LoVo (cell line): ENCODE results near the gene CEP131.

Experiments
- DNase-seq: peaks from one replicate; pipeline ENCODE4 v3.0.0-alpha.2; 2016; ENCODE audit warnings: low spot score

CEP131 gene

DNA sequence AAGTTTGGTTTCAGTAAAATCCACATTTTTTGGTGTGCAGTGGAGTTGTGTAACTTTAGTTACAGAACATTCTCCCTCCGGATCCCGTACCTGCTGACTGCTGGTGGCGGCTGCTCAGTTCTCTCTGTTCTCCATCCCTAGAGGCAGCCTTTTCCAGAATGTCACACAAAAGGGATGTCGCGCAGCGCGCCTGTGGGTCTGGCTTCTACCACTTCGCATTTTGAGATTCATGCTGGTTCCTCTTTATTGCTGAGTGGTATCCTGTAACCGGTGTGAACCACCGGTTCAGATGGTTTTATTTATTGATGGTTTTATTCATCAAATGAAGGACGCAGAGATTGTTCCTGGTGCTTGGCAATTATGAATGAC lies 981 bp upstream of the CEP131 start:
- DNase-seq: no peak

DNA sequence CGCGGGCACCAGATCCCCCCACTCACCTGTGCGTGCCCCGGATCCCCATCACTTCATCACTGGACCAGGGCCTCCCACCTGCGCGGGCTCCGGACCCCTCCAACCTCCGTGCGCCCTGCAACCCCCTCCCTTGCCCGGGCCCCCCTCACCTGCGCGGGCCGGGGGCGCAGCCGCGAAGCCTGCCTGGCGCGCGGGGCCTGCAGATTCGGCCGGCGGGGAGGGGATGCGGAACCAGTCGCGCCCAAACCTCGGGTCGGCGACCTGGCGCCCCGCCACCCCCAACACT lies 202 bp downstream of the CEP131 start:
- DNase-seq: no peak

GRCh38 chr17:81221842-81222619 lies 734 bp downstream of the CEP131 start:
- DNase-seq: no peak

- no peak for DNase-seq
Observed at GRCh38 chr17:81221371-81221841, 1.4 kb downstream of the CEP131 start.

- no peak for DNase-seq
Observed at GRCh38 chr17:81219476-81220180, 3.1 kb downstream of the CEP131 start.

GRCh38 chr17:81218991-81219390 lies 3.8 kb downstream of the CEP131 start:
- DNase-seq: no peak

GRCh38 chr17:81218459-81218858 lies 4.3 kb downstream of the CEP131 start:
- DNase-seq: no peak

GRCh38 chr17:81217491-81217890 lies 5.3 kb downstream of the CEP131 start:
- no peak for DNase-seq

GRCh38 chr17:81213978-81214377 lies 8.8 kb downstream of the CEP131 start:
- no peak for DNase-seq

DNA sequence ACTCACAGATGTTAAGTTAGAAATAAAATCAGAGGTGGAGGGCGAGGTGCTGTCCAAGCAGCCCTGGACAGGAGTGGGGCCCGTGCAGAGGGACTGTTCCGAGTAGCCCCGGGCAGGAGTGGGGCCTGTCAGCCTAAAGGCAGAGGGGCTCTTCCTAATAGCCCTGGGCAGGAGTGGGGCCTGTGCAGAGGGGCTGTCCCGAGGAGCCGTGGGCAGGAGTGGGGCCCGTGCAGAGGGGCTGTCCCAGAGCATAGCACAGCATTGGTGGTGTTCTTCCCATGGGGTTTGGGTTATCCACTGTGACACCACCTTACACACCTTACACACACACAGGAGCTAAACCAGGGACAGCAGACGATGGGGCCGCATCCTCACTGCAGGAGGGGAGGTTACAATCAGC lies 10.4 kb downstream of the CEP131 start:
- no peak for DNase-seq

GRCh38 chr17:81210868-81211267 lies 11.9 kb downstream of the CEP131 start:
- no peak for DNase-seq

- DNase-seq: no peak
Observed at GRCh38 chr17:81210466-81210865, 12.3 kb downstream of the CEP131 start.

GRCh38 chr17:81209141-81209540 lies 13.6 kb downstream of the CEP131 start:
- DNase-seq: no peak

DNA sequence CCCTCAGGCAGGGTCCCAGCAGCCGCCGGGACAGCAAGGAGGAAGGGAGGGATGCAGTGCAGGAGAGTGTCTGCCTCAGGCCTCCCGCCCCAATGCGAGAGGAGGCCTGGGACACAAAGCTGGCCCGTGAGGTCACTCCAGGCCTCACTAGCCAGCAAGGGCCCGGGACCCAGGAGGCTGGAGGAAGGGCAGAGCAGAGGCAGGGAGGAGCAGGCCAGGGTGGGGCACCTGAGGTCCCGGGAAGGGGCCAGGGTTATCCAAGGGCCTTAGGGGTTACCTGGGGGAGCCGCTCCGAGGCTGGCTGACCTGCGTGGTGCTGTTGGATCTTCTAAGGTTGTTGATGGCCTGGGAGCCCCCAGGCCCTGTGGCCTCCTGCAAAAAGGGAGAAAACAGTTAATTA lies 14.1 kb downstream of the CEP131 start:
- no peak for DNase-seq

- no peak for DNase-seq
Observed at GRCh38 chr17:81207610-81208581, 14.9 kb downstream of the CEP131 start.

DNA sequence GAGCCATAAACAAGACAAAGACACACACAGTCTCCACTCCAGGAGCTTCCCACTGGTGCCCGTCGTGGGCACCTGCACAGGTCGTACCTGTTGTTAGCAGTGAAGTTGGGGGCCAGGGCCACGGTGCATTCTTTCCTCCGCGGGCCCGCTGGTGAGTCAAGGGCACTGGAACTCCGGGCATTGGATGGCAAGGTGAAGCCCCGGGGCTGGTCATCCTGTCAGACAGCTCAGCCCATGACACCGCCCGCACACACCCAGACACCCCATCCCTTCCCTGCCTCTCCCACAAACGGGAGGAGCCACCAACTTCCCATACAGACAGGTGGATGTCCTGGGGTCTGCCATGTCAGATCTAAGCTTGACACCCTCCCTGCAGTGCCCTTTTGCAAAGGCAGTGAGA lies 16.1 kb downstream of the CEP131 start:
- DNase-seq: no peak

DNA sequence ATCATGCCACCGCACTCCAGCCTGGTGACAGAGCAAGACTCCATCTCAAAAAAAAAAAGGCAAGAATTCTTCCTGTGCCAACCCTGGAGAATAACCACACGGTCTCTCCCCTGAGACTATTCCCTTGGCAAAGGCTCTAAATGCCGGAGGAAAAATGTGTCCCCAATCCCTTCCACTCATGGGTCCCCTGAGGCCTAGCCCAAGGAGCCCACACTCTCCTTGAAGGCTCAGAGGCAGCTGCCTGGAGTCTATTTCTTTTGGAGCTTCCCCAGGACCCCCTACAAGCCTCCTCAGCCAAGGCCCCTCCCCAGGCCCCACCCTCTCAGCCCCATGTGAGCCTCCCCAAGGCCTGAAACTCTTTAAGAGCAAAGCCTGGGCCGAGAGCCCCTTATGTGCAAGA lies 16.6 kb downstream of the CEP131 start:
- no peak for DNase-seq

DNA sequence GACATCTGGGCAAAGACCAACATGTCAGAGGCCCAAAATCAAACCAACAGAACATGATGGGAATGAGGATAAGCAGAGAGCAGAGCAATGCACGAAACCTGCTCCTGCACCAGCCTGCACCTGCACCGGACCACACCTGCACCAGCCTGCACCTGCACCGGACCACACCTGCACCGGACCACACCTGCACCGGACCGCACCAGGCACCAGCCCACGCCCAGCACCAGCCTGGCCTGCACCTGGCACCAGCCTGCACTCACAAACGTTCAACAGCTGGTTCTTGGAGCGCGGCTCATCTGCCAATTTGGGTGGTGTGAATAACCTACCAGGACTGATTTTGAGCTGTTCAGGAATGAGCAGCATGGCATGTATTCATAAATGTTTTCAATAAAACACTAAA lies 18.2 kb downstream of the CEP131 start:
- no peak for DNase-seq

- DNase-seq: no peak
Observed at GRCh38 chr17:81203136-81203535, 19.6 kb downstream of the CEP131 start.

DNA sequence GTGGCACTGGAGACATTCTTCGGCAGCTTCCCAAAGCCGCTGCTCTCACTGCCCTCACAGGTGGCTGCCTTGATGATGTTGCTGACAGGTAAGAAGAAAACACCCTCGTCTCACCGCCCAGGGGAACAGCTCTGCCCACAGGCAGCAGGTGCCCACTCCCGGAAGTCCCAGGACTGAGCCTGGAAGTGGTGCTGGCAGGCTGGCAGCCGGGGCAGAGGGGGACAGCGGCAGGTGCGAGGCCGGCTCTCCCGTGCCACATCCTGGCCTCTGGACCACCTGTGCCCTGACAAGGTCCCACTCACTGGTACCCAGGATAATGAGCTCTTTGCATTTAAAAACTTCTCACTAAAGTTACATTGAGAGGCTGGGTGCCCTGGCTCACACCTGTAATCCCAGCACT lies 20.4 kb downstream of the CEP131 start:
- no peak for DNase-seq

GRCh38 chr17:81200695-81201580 lies 21.8 kb downstream of the CEP131 start:
- DNase-seq: peak; percentile 32

GRCh38 chr17:81200201-81200600 lies 22.6 kb downstream of the CEP131 start:
- DNase-seq: no peak
